GM23338 (cell line): ENCODE measurements around the gene ZCCHC18. TPM values are rescaled to one million over a fixed set of nuclear protein-coding genes. Genes with fewer than 3 reads are reported as not detected.

Source experiments
- ATAC-seq: fragments of 200-7000 bp; cut with Tn5 transposase; 3 replicates; pipeline ENCODE4 v1.9.1; 2020
- DNase-seq: peaks from one replicate; pipeline ENCODE4 v3.0.0-alpha.2; 2015; ENCODE audit warnings: low spot score
- H2AFZ ChIP-seq: fragments of 200-600 bp; sonication (generic); 2 replicates; pipeline ENCODE4 v1.8.0; 2016; ENCODE audit warnings: antibody characterized with exemption, mild to moderate bottlenecking, moderate library complexity
- H3F3A ChIP-seq: fragments of 200-600 bp; sonication (generic); replicated peaks from 2 replicates; pipeline ENCODE4 v1.8.0; 2017; ENCODE audit warnings: antibody characterized with exemption, mixed run types, low read depth
- H3K27ac ChIP-seq: fragments of 200-600 bp; sonication (generic); 2 replicates; pipeline ENCODE4 v1.6.1; 2016; ENCODE audit warnings: low read depth
- H3K27me3 ChIP-seq: fragments of 200-600 bp; sonication (generic); 2 replicates; pipeline ENCODE4 v1.8.0; 2016; ENCODE audit warnings: mild to moderate bottlenecking, mixed run types, moderate library complexity; ENCODE audit not compliant: insufficient read depth
- H3K36me3 ChIP-seq: fragments of 200-600 bp; sonication (generic); 2 replicates; pipeline ENCODE4 v1.8.0; 2016; ENCODE audit warnings: mild to moderate bottlenecking; ENCODE audit not compliant: insufficient read depth
- H3K4me1 ChIP-seq: fragments of 200-600 bp; sonication (generic); 2 replicates; pipeline ENCODE4 v1.8.0; 2016; ENCODE audit warnings: mild to moderate bottlenecking, moderate library complexity; ENCODE audit not compliant: insufficient read depth
- H3K4me2 ChIP-seq: fragments of 200-600 bp; sonication (generic); 2 replicates; pipeline ENCODE4 v1.7.1; 2017; ENCODE audit warnings: mixed run types
- H3K4me3 ChIP-seq: fragments of 200-600 bp; sonication (generic); 2 replicates; pipeline ENCODE4 v1.6.1; 2016; ENCODE audit warnings: mixed run types
- H3K79me2 ChIP-seq: fragments of 200-600 bp; sonication (generic); replicated peaks from 2 replicates; pipeline ENCODE4 v1.8.0; 2017; ENCODE audit warnings: mild to moderate bottlenecking; ENCODE audit not compliant: insufficient read depth
- H3K9me2 ChIP-seq: fragments of 200-600 bp; sonication (generic); 2 replicates; pipeline ENCODE4 v1.8.0; 2017; ENCODE audit not compliant: insufficient read depth
- H4K20me1 ChIP-seq: fragments of 200-600 bp; sonication (generic); replicated peaks from 2 replicates; pipeline ENCODE4 v1.8.0; 2017; ENCODE audit warnings: mild to moderate bottlenecking; ENCODE audit not compliant: insufficient read depth
- H3K27ac Mint-ChIP-seq: 2 replicates; pipeline ENCODE4 v1.8.0; 2020; ENCODE audit warnings: inconsistent platforms, mild to moderate bottlenecking, moderate library complexity, mixed read lengths
- H3K27me3 Mint-ChIP-seq: 3 replicates; pipeline ENCODE4 v1.8.0; 2022; ENCODE audit warnings: low read depth, mild to moderate bottlenecking, moderate library complexity, mixed read lengths, inconsistent platforms; ENCODE audit not compliant: insufficient read depth, poor library complexity
- H3K36me3 Mint-ChIP-seq: 3 replicates; pipeline ENCODE4 v1.8.0; 2021; ENCODE audit warnings: low read depth, mild to moderate bottlenecking, inconsistent platforms, moderate library complexity, mixed read lengths
- H3K4me1 Mint-ChIP-seq: 3 replicates; pipeline ENCODE4 v1.8.0; 2020; ENCODE audit warnings: mild to moderate bottlenecking, inconsistent platforms, mixed read lengths
- H3K4me3 Mint-ChIP-seq: 3 replicates; pipeline ENCODE4 v1.8.0; 2021; ENCODE audit warnings: moderate library complexity, mild to moderate bottlenecking, inconsistent platforms, mixed read lengths
- H3K9me3 Mint-ChIP-seq: 3 replicates; pipeline ENCODE4 v1.8.0; 2020; ENCODE audit warnings: moderate library complexity, mild to moderate bottlenecking, inconsistent platforms, mixed read lengths
- CREB1 ChIP-seq: fragments of 250-450 bp; sonication (Bioruptor Pico); IDR thresholded peaks from 2 replicates; pipeline ENCODE4 v1.5.0; 2020; ENCODE audit warnings: low read depth, mild to moderate bottlenecking, moderate library complexity
- CTCF ChIP-seq, 2 experiments: fragments of 200-600 bp in 1 of 2; sonication (generic) in 1 of 2; conservative IDR thresholded peaks; 2 replicates each; pipeline versions ENCODE4 v1.5.1 to v1.6.1; 2016 to 2017; ENCODE audit warnings: antibody characterized with exemption in 2 of 2, low read depth in 2 of 2, mild to moderate bottlenecking in 2 of 2, moderate library complexity in 1 of 2
- EZH2 ChIP-seq: fragments of 200-600 bp; sonication (generic); IDR thresholded peaks from one replicate; pipeline ENCODE4 v1.8.0; 2017; ENCODE audit warnings: antibody characterized with exemption, mild to moderate bottlenecking, low read depth; ENCODE audit not compliant: unreplicated experiment
- JUNB ChIP-seq: IDR thresholded peaks from one replicate; pipeline ENCODE4 v1.6.1; 2016; ENCODE audit warnings: antibody characterized with exemption; ENCODE audit not compliant: unreplicated experiment
- POLR2AphosphoS5 ChIP-seq: IDR thresholded peaks from 2 replicates; pipeline ENCODE4 v1.6.1; 2016; ENCODE audit warnings: antibody characterized with exemption, low read depth
- REST ChIP-seq: IDR thresholded peaks from one replicate; pipeline ENCODE4 v1.6.1; 2018; ENCODE audit warnings: antibody characterized with exemption; ENCODE audit not compliant: unreplicated experiment
- ZNF114 ChIP-seq: fragments of 250-450 bp; sonication (Bioruptor Pico); IDR thresholded peaks from 2 replicates; pipeline ENCODE4 v1.5.0; 2020; ENCODE audit warnings: mild to moderate bottlenecking, moderate library complexity
- ZNF331 ChIP-seq: fragments of 250-450 bp; sonication (Bioruptor Pico); IDR thresholded peaks from 2 replicates; pipeline ENCODE4 v1.5.0; 2020; ENCODE audit warnings: low read depth, mild to moderate bottlenecking, moderate library complexity
- ZNF462 ChIP-seq: fragments of 250-450 bp; sonication (Bioruptor Pico); IDR thresholded peaks from 2 replicates; pipeline ENCODE4 v1.5.0; 2020; ENCODE audit warnings: mild to moderate bottlenecking, moderate library complexity
- polyA plus RNA-seq: library from polyadenylated mRNA; unstranded; fragments of >200 nt; fragmentation: Nextera tagmentation; extraction: Ambion mirVana; gene quantifications from 2 replicates; pipeline ENCODE4 v1.2.1, GENCODE V29; 2016
- total RNA-seq: library from RNA; depleted of rRNA; stranded (reverse); fragments of >200 nt; shearing (Covaris generic); gene quantifications from 2 replicates; pipeline ENCODE4 v1.2.3, GENCODE V29; 2014

Gene ZCCHC18
- total and polyA plus RNA-seq, 2 experiments from 2014 or later, result 4.4 to 4.9 TPM

- Histone ChIP-seq H3K4me3 (no peak overlapping the region), H3K27ac (no peak overlapping the region), H3K27me3 (no peaks in the 10 kb centered on the region), H3K4me2 (no peak overlapping the region), H3K4me1 (no peaks in the 10 kb centered on the region), H4K20me1 (no peaks in the 10 kb centered on the region), H3K79me2 (no peaks in the 10 kb centered on the region), H3F3A (no peaks in the 10 kb centered on the region), H3K9me2 (no peaks in the 10 kb centered on the region), H2AFZ (no peak overlapping the region), H3K36me3 (no peaks in the 10 kb centered on the region)
- Mint-ChIP-seq H3K36me3 (no peaks in the 10 kb centered on the region), H3K27ac (no peak overlapping the region), H3K4me1 (no peaks in the 10 kb centered on the region), H3K4me3 (no peak overlapping the region), H3K27me3 (no peaks in the 10 kb centered on the region), H3K9me3 (no peaks in the 10 kb centered on the region)
- ATAC-seq (no peak), DNase-seq (no peak)
- TF ChIP-seq ZNF331 (CRISPR knock-in tag), result no peak
- TF ChIP-seq ZNF114 (CRISPR knock-in tag), result no peak
- no peak for TF ChIP-seq POLR2AphosphoS5
- TF ChIP-seq JUNB, result no peak
- TF ChIP-seq ZNF462 (CRISPR knock-in tag), result no peak
- no peak for TF ChIP-seq CREB1
- no peak for TF ChIP-seq REST
- no peak for TF ChIP-seq CTCF (conservative IDR thresholded peaks at IDR 0.05; ENCODE audit: low read depth in 2 of 2)
- TF ChIP-seq EZH2, result no peak
Measured at GRCh38 chrX:104141087-104141760, 28.9 kb downstream of the ZCCHC18 start.
